Kidney (tissue), 14 donors: ENCODE data around the gene GALNT7. TPM values are rescaled to one million over a fixed set of nuclear protein-coding genes. Genes with fewer than 3 reads are reported as not detected.

Experiments used
- DNase-seq, 5 donors: peaks; one replicate each; pipeline ENCODE4 v3.0.0-alpha.2; 2013 to 2020
- FAIRE-seq: peaks from 2 replicates; lab custom pipeline; 2012; peaks lifted over from hg19 to GRCh38; lab: Jason Lieb, UNC
- H3K27ac ChIP-seq, 2 donors: one replicate each; pipeline ENCODE4 v1.7.0; 2013; ENCODE audit warnings: low read depth in 2 of 2, low read length in 2 of 2, inconsistent platforms in 1 of 2
- H3K27me3 ChIP-seq: one replicate; pipeline ENCODE4 v1.7.1; 2013; ENCODE audit warnings: low read length, inconsistent platforms; ENCODE audit not compliant: control insufficient read depth, insufficient read depth
- H3K36me3 ChIP-seq, 3 donors: one replicate each; pipeline versions ENCODE4 v1.7.0 to v1.7.1; 2013; ENCODE audit warnings: low read length in 3 of 3, control low read depth in 1 of 3, inconsistent platforms in 1 of 3; ENCODE audit not compliant: insufficient read depth in 3 of 3, control insufficient read depth in 2 of 3
- H3K4me1 ChIP-seq, 3 donors: one replicate each; pipeline versions ENCODE4 v1.7.0 to v1.7.1; 2013; ENCODE audit warnings: low read length in 3 of 3, inconsistent platforms in 1 of 3, low read depth in 1 of 3; ENCODE audit not compliant: control insufficient read depth in 2 of 3, insufficient read depth in 2 of 3
- H3K4me3 ChIP-seq, 3 donors: one replicate each; pipeline versions ENCODE4 v1.7.0 to v1.8.1; 2013; ENCODE audit warnings: low read length in 3 of 3, control low read depth in 1 of 3, inconsistent platforms in 1 of 3
- H3K9ac ChIP-seq, 3 donors: one replicate each; pipeline versions ENCODE4 v1.7.0 to v1.7.1; 2013; ENCODE audit warnings: low read length in 3 of 3, control low read depth in 1 of 3, inconsistent platforms in 1 of 3
- H3K9me3 ChIP-seq, 3 donors: one replicate each; pipeline versions ENCODE4 v1.7.0 to v1.7.1; 2013; ENCODE audit warnings: low read length in 3 of 3, control low read depth in 1 of 3, inconsistent platforms in 1 of 3; ENCODE audit not compliant: control insufficient read depth in 2 of 3, insufficient read depth in 1 of 3
- intact Hi-C: fragments of 100-400 bp; cut with DNase I; formaldehyde crosslinking; loops from one replicate; pipeline ENCODE4 v1.11.1; 2022
- polyA plus RNA-seq: library from polyadenylated mRNA; stranded (reverse); fragments of 350-450 nt; fragmentation: Illumina TruSeq; extraction: RNeasy Lipid Tissue Mini Kit (QIAGEN cat#74804); gene quantifications from one replicate; pipeline ENCODE4 v1.2.3, GENCODE V29; 2014; ENCODE audit warnings: low read depth, low replicate concordance; ENCODE audit not compliant: insufficient read depth
- total RNA-seq: library from RNA; stranded (reverse); fragmentation: NEBNext Ultra II Directional; extraction: Animal tissue kit (Norgen Biotek cat#: 25700); gene quantifications from one replicate; pipeline ENCODE4 v1.2.1, GENCODE V29; 2021
- TF ChIP-seq, protein P1 (sequence below): IDR thresholded peaks from 3 replicates; pipeline ENCODE4 v1.5.1; 2012; ENCODE audit warnings: mild to moderate bottlenecking, moderate library complexity, borderline replicate concordance; ENCODE audit not compliant: insufficient read depth; ENCODE audit errors: extremely low read depth
- donor health status: control.
- donor health status: control.
- donor health status: control.
- donor health status: control.
- donor health status: control.
- donor health status: DM: yes; HTN: yes; CAD: no.
- donor health status: Normal renal cell carcinoma (clear cell type).

GALNT7 gene
- total and polyA plus RNA-seq, 2 donors from 2014 or later: 3.8 to 25.6 TPM

DNA sequence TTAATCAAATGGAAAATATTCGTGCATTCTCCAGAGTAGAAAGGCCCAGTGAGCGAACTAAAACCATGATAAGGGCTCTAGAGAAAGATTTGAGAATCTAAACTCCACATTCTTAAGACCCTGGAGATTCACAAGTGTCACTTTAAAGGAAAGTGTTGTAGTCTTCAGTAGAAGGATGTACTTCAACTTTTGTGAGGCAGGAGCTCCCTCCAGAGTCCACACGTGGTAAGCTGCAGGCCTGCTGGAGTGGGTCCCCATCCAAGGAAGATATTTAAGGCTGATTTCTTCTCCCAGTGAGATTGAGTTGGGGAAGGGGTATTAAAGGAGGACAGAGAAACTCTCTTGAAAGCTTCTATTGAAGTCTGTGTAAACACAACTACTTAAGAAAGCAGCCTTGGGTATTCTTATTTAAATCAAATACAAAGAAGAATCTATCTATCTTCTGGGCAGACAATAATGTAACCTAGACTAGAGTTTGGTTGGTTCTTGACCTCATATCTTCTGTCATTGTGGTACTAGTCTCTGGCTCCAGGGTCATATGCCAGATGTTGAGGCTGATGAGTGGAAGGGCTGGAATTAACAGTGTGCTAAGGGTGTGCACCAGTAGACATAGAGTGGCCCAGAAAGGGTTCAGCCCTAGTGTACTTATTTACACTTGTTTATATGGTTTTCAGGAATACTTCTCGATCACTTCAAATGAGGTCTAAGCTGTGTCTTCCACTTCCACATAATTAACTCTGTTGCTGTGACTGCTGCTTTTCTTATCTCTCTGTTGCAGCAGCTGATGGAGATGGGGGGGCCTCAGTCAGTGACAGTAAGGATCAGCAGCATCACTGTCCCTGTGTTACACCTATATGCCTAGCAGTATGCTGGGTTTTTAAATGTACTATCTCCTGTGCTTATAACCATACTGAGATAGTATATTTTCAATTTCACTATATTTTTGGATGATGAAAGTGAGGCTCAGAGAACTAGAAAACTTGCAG, 89.4 kb downstream of the GALNT7 start:
- FAIRE-seq: peak; percentile 83
- H3K4me3 ChIP-seq: no peak overlapping the region
- peak in 4 of 5 donors; percentile 44 to 83 (median 68) for DNase-seq
- H3K4me1 ChIP-seq: no peaks in the 10 kb centered on the region
- H3K9me3 ChIP-seq: no peaks in the 10 kb centered on the region
- intact Hi-C loops: loop anchor here (10.0 kb wide), 1 partner anchor 233 kb away; no protein-coding TSS in a partner anchor
- TF ChIP-seq, protein P1, sequence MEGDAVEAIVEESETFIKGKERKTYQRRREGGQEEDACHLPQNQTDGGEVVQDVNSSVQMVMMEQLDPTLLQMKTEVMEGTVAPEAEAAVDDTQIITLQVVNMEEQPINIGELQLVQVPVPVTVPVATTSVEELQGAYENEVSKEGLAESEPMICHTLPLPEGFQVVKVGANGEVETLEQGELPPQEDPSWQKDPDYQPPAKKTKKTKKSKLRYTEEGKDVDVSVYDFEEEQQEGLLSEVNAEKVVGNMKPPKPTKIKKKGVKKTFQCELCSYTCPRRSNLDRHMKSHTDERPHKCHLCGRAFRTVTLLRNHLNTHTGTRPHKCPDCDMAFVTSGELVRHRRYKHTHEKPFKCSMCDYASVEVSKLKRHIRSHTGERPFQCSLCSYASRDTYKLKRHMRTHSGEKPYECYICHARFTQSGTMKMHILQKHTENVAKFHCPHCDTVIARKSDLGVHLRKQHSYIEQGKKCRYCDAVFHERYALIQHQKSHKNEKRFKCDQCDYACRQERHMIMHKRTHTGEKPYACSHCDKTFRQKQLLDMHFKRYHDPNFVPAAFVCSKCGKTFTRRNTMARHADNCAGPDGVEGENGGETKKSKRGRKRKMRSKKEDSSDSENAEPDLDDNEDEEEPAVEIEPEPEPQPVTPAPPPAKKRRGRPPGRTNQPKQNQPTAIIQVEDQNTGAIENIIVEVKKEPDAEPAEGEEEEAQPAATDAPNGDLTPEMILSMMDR: peak; percentile 69
- no peaks in the 10 kb centered on the region for H3K36me3 ChIP-seq
- H3K27me3 ChIP-seq: no peaks in the 10 kb centered on the region
- H3K27ac ChIP-seq: no peak overlapping the region
- H3K9ac ChIP-seq: no peak overlapping the region

DNA sequence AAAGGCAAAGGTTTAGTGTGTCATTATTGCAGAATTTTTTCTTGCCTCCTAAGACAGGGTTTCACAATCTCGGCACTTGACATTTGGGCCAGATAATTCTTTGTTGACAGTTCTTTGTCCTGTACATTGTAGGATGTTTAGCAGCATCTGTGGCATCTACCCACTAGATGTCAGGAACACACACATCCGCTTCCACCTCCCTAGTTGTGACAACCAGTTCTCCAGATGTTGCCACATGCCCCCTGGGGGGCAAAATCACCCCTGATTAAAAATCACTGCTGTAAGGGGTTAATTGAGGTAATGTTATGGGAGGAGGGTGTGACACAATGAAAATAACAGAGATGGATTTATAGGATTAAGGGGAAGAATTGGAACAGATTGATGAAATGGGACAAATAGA, 90.3 kb downstream of the GALNT7 start:
- no peaks in the 10 kb centered on the region for H3K36me3 ChIP-seq
- no peak overlapping the region for H3K4me3 ChIP-seq
- H3K9me3 ChIP-seq: no peaks in the 10 kb centered on the region
- FAIRE-seq (no peak), DNase-seq (no peak)
- H3K27me3 ChIP-seq: no peaks in the 10 kb centered on the region
- no peaks in the 10 kb centered on the region for H3K4me1 ChIP-seq
- intact Hi-C loops: loop anchor here (10.0 kb wide), 1 partner anchor 234 kb away; no protein-coding TSS in a partner anchor
- no peak overlapping the region for H3K27ac ChIP-seq
- H3K9ac ChIP-seq: no peak overlapping the region
- TF ChIP-seq, protein P1: no peak

DNA sequence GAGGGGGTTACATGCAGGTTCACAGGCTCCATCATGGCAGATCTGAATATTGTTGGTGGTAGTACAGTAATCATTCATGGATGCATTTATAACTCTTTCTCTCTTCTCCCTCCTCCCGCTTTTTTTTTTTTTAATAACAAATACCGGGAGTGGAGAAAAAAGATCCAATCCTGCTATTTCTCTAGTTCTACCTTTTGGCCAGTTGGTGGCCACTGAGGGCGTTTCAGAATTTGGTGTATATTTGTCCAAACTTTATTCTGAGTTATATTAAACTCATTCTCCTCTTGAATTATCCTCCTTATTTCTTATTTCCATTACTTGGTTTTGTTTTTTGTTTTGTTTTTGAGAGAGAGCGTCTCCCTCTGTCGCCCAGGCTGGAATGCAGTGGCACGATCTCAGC, 90.7 kb downstream of the GALNT7 start:
- no peak for FAIRE-seq
- intact Hi-C loops: loop anchor here (10.0 kb wide), 1 partner anchor 235 kb away; no protein-coding TSS in a partner anchor

More for the DNA sequence above, 90.7 kb downstream of the GALNT7 start:
- TF ChIP-seq, protein P1: no peak
- Histone ChIP-seq H3K36me3 (no peaks in the 10 kb centered on the region), H3K4me3 (no peak overlapping the region), H3K9ac (no peak overlapping the region), H3K27me3 (no peaks in the 10 kb centered on the region), H3K9me3 (no peaks in the 10 kb centered on the region), H3K27ac (no peak overlapping the region), H3K4me1 (no peaks in the 10 kb centered on the region)
- DNase-seq: no peak
